Activated T-helper 2 cell treated with anti-CD3 and anti-CD28 coated beads, Interferon-gamma antibody, Interleukin-2, Interleukin-4, amounts not matched to agents 10 μg/mL and 5 μg/mL and 100 μg/mL, durations not matched to agents 14 hours and 24 hours and 36 hours (primary cell): ENCODE measurements around the gene G3BP2. TPM values are rescaled to one million over a fixed set of nuclear protein-coding genes. Genes with fewer than 3 reads are reported as not detected.

Experiments
- DNase-seq: peaks from one replicate; pipeline ENCODE4 v3.0.0; 2021; ENCODE audit warnings: low spot score
- H3K27ac Mint-ChIP-seq: one replicate; pipeline ENCODE4 v1.8.0; 2021; ENCODE audit warnings: mixed read lengths
- H3K27me3 Mint-ChIP-seq: one replicate; pipeline ENCODE4 v1.8.0; 2021; ENCODE audit warnings: low read depth, mixed read lengths
- H3K36me3 Mint-ChIP-seq: one replicate; pipeline ENCODE4 v1.8.0; 2021; ENCODE audit warnings: low read depth, mixed read lengths
- H3K4me1 Mint-ChIP-seq: one replicate; pipeline ENCODE4 v1.8.0; 2021; ENCODE audit warnings: low read depth, mixed read lengths
- H3K4me3 Mint-ChIP-seq: one replicate; pipeline ENCODE4 v1.8.0; 2021; ENCODE audit warnings: low read depth, mild to moderate bottlenecking, moderate library complexity, mixed read lengths
- H3K9me3 Mint-ChIP-seq: one replicate; pipeline ENCODE4 v1.8.0; 2021; ENCODE audit warnings: mixed read lengths
- intact Hi-C: fragments of 100-400 bp; cut with micrococcal nuclease; formaldehyde crosslinking; loops from one replicate; pipeline ENCODE4 v1.15.1; 2023
- total RNA-seq: library from RNA; stranded (reverse); gene quantifications from 2 replicates; pipeline ENCODE4 v1.2.3, GENCODE V29; 2022

Gene G3BP2
- total RNA-seq, 1 donor from 2014 or later = 156 TPM

- Mint-ChIP-seq H3K27me3 (no peaks in the 10 kb centered on the region), H3K27ac (peak overlapping the region; percentile 83), H3K36me3 (peaks cover 76% of the 10 kb centered on the region), H3K9me3 (no peaks in the 10 kb centered on the region), H3K4me3 (peak overlapping the region; percentile 30), H3K4me1 (peaks cover 60% of the 10 kb centered on the region)
- DNase-seq = no peak
- intact Hi-C loops = loop anchor here (1.0 to 2.0 kb wide), 4 partner anchors 18 to 69 kb away; partner anchors contain the start of genes CDKL2, G3BP2 and USO1
Observed at GRCh38 chr4:75655562-75655961, 17.6 kb downstream of the G3BP2 start.

GRCh38 chr4:75654905-75655304 is 18.3 kb downstream of the G3BP2 start:
- Mint-ChIP-seq H3K27ac (peak overlapping the region; percentile 89), H3K27me3 (no peaks in the 10 kb centered on the region), H3K36me3 (peaks cover 75% of the 10 kb centered on the region), H3K4me1 (peaks cover 56% of the 10 kb centered on the region), H3K9me3 (no peaks in the 10 kb centered on the region), H3K4me3 (peak overlapping the region; percentile 64)
- intact Hi-C loops = loop anchor here (1.0 to 2.0 kb wide), 4 partner anchors 18 to 69 kb away; partner anchors contain the start of genes CDKL2, G3BP2 and USO1
- DNase-seq = no peak

- peaks cover 72% of the 10 kb centered on the region for H3K36me3 Mint-ChIP-seq
- H3K27ac Mint-ChIP-seq = peak overlapping the region; percentile 89
- H3K27me3 Mint-ChIP-seq = no peaks in the 10 kb centered on the region
- H3K4me1 Mint-ChIP-seq = peaks cover 53% of the 10 kb centered on the region
- no peak for DNase-seq
- peak overlapping the region; percentile 64 for H3K4me3 Mint-ChIP-seq
- H3K9me3 Mint-ChIP-seq = no peaks in the 10 kb centered on the region
- intact Hi-C loops = loop anchor here (2.0 kb wide), 1 partner anchor 23 kb away; the partner anchor contains the start of gene CDKL2
Observed at GRCh38 chr4:75653845-75654503, 19.2 kb downstream of the G3BP2 start.

- H3K36me3 Mint-ChIP-seq = peaks cover 79% of the 10 kb centered on the region
Observed at GRCh38 chr4:75644095-75644494, 29.1 kb downstream of the G3BP2 start.

GRCh38 chr4:75643651-75644050 is 29.6 kb downstream of the G3BP2 start:
- H3K27ac Mint-ChIP-seq = no peak overlapping the region

More at GRCh38 chr4:75644095-75644494, 29.1 kb downstream of the G3BP2 start:
- H3K27ac Mint-ChIP-seq = no peak overlapping the region
- DNase-seq = no peak
- intact Hi-C loops = no loop called here
- no peaks in the 10 kb centered on the region for H3K9me3 Mint-ChIP-seq
- peaks cover 15% of the 10 kb centered on the region for H3K4me1 Mint-ChIP-seq
- H3K27me3 Mint-ChIP-seq = no peaks in the 10 kb centered on the region
- no peak overlapping the region for H3K4me3 Mint-ChIP-seq

GRCh38 chr4:75639124-75639695 is 34.0 kb downstream of the G3BP2 start:
- H3K4me3 Mint-ChIP-seq = no peak overlapping the region
- intact Hi-C loops = no loop called here
- peaks cover 12% of the 10 kb centered on the region for H3K4me1 Mint-ChIP-seq
- no peak for DNase-seq
- peak overlapping the region; percentile 1 for H3K27ac Mint-ChIP-seq
- peaks cover 7% of the 10 kb centered on the region for H3K27me3 Mint-ChIP-seq
- H3K9me3 Mint-ChIP-seq = no peaks in the 10 kb centered on the region
- peaks cover 32% of the 10 kb centered on the region for H3K36me3 Mint-ChIP-seq

More at GRCh38 chr4:75643651-75644050, 29.6 kb downstream of the G3BP2 start:
- Mint-ChIP-seq H3K9me3 (no peaks in the 10 kb centered on the region), H3K4me1 (peaks cover 13% of the 10 kb centered on the region), H3K4me3 (no peak overlapping the region), H3K36me3 (peaks cover 75% of the 10 kb centered on the region), H3K27me3 (no peaks in the 10 kb centered on the region)
- intact Hi-C loops = no loop called here
- no peak for DNase-seq

GRCh38 chr4:75637827-75638226 is 35.4 kb downstream of the G3BP2 start:
- H3K36me3 Mint-ChIP-seq = peaks cover 24% of the 10 kb centered on the region
- intact Hi-C loops = no loop called here
- H3K9me3 Mint-ChIP-seq = no peaks in the 10 kb centered on the region
- H3K27me3 Mint-ChIP-seq = peaks cover 7% of the 10 kb centered on the region
- peaks cover 9% of the 10 kb centered on the region for H3K4me1 Mint-ChIP-seq
- no peak overlapping the region for H3K27ac Mint-ChIP-seq
- H3K4me3 Mint-ChIP-seq = no peak overlapping the region
- DNase-seq = no peak

- Mint-ChIP-seq H3K27me3 (peaks cover 7% of the 10 kb centered on the region), H3K36me3 (peaks cover 19% of the 10 kb centered on the region), H3K4me1 (peaks cover 8% of the 10 kb centered on the region), H3K9me3 (no peaks in the 10 kb centered on the region), H3K4me3 (no peak overlapping the region), H3K27ac (no peak overlapping the region)
- intact Hi-C loops = no loop called here
- DNase-seq = no peak
Observed at GRCh38 chr4:75637176-75637575, 36.0 kb downstream of the G3BP2 start.

- H3K27me3 Mint-ChIP-seq = peaks cover 7% of the 10 kb centered on the region
- DNase-seq = no peak
- intact Hi-C loops = no loop called here
- H3K27ac Mint-ChIP-seq = no peak overlapping the region
- H3K4me1 Mint-ChIP-seq = peaks cover 14% of the 10 kb centered on the region
- H3K36me3 Mint-ChIP-seq = peaks cover 4% of the 10 kb centered on the region
- no peak overlapping the region for H3K4me3 Mint-ChIP-seq
- no peaks in the 10 kb centered on the region for H3K9me3 Mint-ChIP-seq
Observed at GRCh38 chr4:75634951-75635350, 38.3 kb downstream of the G3BP2 start.

GRCh38 chr4:75634281-75634680 is 38.9 kb downstream of the G3BP2 start:
- no peak for DNase-seq
- intact Hi-C loops = no loop called here
- Mint-ChIP-seq H3K36me3 (no peaks in the 10 kb centered on the region), H3K27ac (no peak overlapping the region), H3K9me3 (no peaks in the 10 kb centered on the region), H3K27me3 (peaks cover 7% of the 10 kb centered on the region), H3K4me1 (peaks cover 14% of the 10 kb centered on the region), H3K4me3 (no peak overlapping the region)

- H3K9me3 Mint-ChIP-seq = no peaks in the 10 kb centered on the region
- H3K4me1 Mint-ChIP-seq = peaks cover 14% of the 10 kb centered on the region
- H3K27me3 Mint-ChIP-seq = peaks cover 7% of the 10 kb centered on the region
- H3K4me3 Mint-ChIP-seq = no peak overlapping the region
- no peaks in the 10 kb centered on the region for H3K36me3 Mint-ChIP-seq
- no peak for DNase-seq
- H3K27ac Mint-ChIP-seq = no peak overlapping the region
- intact Hi-C loops = no loop called here
Observed at GRCh38 chr4:75633846-75634245, 39.4 kb downstream of the G3BP2 start.

- DNase-seq = no peak
- peak overlapping the region; percentile 56 for H3K27ac Mint-ChIP-seq
- H3K27me3 Mint-ChIP-seq = peaks cover 7% of the 10 kb centered on the region
- intact Hi-C loops = loop anchor here (1.0 to 2.0 kb wide), 3 partner anchors 24 to 93 kb away; partner anchors contain the start of genes G3BP2 and USO1
- no peaks in the 10 kb centered on the region for H3K9me3 Mint-ChIP-seq
- peaks cover 14% of the 10 kb centered on the region for H3K4me1 Mint-ChIP-seq
- H3K4me3 Mint-ChIP-seq = peak overlapping the region; percentile 82
- no peaks in the 10 kb centered on the region for H3K36me3 Mint-ChIP-seq
Observed at GRCh38 chr4:75630937-75631329, 42.3 kb downstream of the G3BP2 start.
